Suprapubic skin (tissue), 4 donors: Measurements from ENCODE around the gene NT5C3B. TPM values are rescaled to one million over a fixed set of nuclear protein-coding genes. Genes with fewer than 3 reads are reported as not detected.
"Not testable (repeated sequence)": the region's sequence is repeated elsewhere in the genome, so short reads cannot be mapped to it uniquely, and the experiment has no call there.

Experiments
- DNase-seq, 2 donors: peaks; one replicate each; pipeline ENCODE4 v3.0.0-alpha.2; 2019; ENCODE audit warnings: low spot score in 2 of 2
- H3K27ac ChIP-seq: fragments of 200-600 bp; sonication (generic); one replicate; pipeline ENCODE4 v1.5.1; 2019
- H3K27me3 ChIP-seq: fragments of 200-600 bp; sonication (generic); one replicate; pipeline ENCODE4 v1.5.1; 2019
- H3K36me3 ChIP-seq: fragments of 200-600 bp; sonication (generic); one replicate; pipeline ENCODE4 v1.5.1; 2019
- H3K4me1 ChIP-seq: fragments of 200-600 bp; sonication (generic); one replicate; pipeline ENCODE4 v1.5.1; 2019
- H3K4me3 ChIP-seq: fragments of 200-600 bp; sonication (generic); one replicate; pipeline ENCODE4 v1.5.1; 2019; ENCODE audit warnings: mild to moderate bottlenecking
- H3K9me3 ChIP-seq: fragments of 200-600 bp; sonication (generic); one replicate; pipeline ENCODE4 v1.5.1; 2019
- CTCF ChIP-seq, 2 donors: fragments of 200-600 bp in 1 of 2; fragments of 450-650 bp in 1 of 2; sonication (generic) in 1 of 2; IDR thresholded peaks; one replicate each; pipeline ENCODE4 v1.5.1; 2016 to 2019; ENCODE audit warnings: antibody characterized with exemption in 2 of 2, mild to moderate bottlenecking in 1 of 2, moderate library complexity in 1 of 2
- EP300 ChIP-seq: sonication (generic); formaldehyde crosslinking; IDR thresholded peaks from one replicate; pipeline ENCODE4 v1.6.1; 2017; ENCODE audit warnings: antibody characterized with exemption
- POLR2A ChIP-seq, 2 donors: fragments of 450-650 bp; IDR thresholded peaks; one replicate each; pipeline ENCODE4 v1.6.1; 2017; ENCODE audit warnings: antibody characterized with exemption in 2 of 2, mild to moderate bottlenecking in 2 of 2, moderate library complexity in 2 of 2
- POLR2AphosphoS5 ChIP-seq, 3 donors: sonication (generic); formaldehyde crosslinking; IDR thresholded peaks; one replicate each; pipeline ENCODE4 v1.6.1; 2017; ENCODE audit warnings: antibody characterized with exemption in 3 of 3
- WGBS: methylation state at CpG from one replicate; pipeline ENCODE4 v1.1.5; 2018; 5-methylcytosine and 5-hydroxymethylcytosine counted together
- total RNA-seq, 4 donors: library from RNA; depleted of rRNA; stranded (reverse); fragments of >200 nt; gene quantifications; one replicate each; pipeline ENCODE4 v1.1.0, GENCODE V29; 2016

Gene NT5C3B
- 10 to 100 TPM; 21.6 to 41.2 (median 30.7) TPM for total RNA-seq

- no peaks in the 10 kb centered on the region for H3K9me3 ChIP-seq
- H3K36me3 ChIP-seq, result peaks cover 12% of the 10 kb centered on the region
- peaks cover 19% of the 10 kb centered on the region for H3K4me1 ChIP-seq
- peak within 1 kb of the TSS; percentile 75 for H3K27ac ChIP-seq
- no peaks in the 10 kb centered on the region for H3K27me3 ChIP-seq
- no peak for DNase-seq
- TF ChIP-seq POLR2A (IDR thresholded peaks at IDR 0.05) (no peak), CTCF (IDR thresholded peaks at IDR 0.05) (no peak), POLR2AphosphoS5 (IDR thresholded peaks at IDR 0.05) (no peak), EP300 (no peak)
- peak within 1 kb of the TSS; percentile 95 for H3K4me3 ChIP-seq
- WGBS, result 0% methylated on average over 11 of the region's 72 CpGs
Observed at GRCh38 chr17:41835800-41836549, at the start of gene NT5C3B. Gene NT5C3B, minus strand, starts transcription at chr17:41836232. Its CDS starts 39 bp downstream, at chr17:41836193.

DNA sequence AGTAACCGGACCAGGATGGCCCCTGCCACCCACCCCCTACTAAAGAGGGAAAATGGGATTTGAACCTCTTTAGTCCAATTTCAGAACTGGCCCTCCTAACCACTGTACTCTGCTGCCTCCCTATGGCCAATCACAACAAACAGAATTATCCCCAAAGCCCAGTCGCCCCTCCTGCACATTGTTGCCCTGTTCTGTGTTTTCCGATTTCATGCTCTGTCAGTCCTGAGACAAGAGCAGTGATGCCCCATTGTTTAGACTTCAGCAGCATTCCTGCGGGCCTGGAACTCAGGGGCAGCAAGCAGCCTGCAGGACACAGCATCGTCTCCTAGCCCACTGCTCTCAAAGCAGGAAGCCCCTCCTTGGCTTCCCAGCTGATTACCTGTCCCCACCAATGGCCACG, 49.7 kb upstream of the NT5C3B start:
- Histone ChIP-seq H3K9me3 (no peaks in the 10 kb centered on the region), H3K27ac (no peak overlapping the region), H3K4me1 (no peaks in the 10 kb centered on the region), H3K27me3 (no peaks in the 10 kb centered on the region), H3K4me3 (no peak overlapping the region), H3K36me3 (peaks cover 88% of the 10 kb centered on the region)
- TF ChIP-seq POLR2AphosphoS5 (IDR thresholded peaks at IDR 0.05) (no peak), CTCF (IDR thresholded peaks at IDR 0.05) (no peak)
- no peak for DNase-seq
- WGBS, result 85% methylated on average over 6 of the region's 6 CpGs

- TF ChIP-seq CTCF (IDR thresholded peaks at IDR 0.05) (no peak), EP300 (no peak), POLR2A (IDR thresholded peaks at IDR 0.05) (no peak), POLR2AphosphoS5 (IDR thresholded peaks at IDR 0.05) (no peak)
- no peaks in the 10 kb centered on the region for H3K4me1 ChIP-seq
- no peak overlapping the region for H3K4me3 ChIP-seq
- WGBS, result 90% methylated on average over 6 of the region's 6 CpGs
- H3K27me3 ChIP-seq, result no peaks in the 10 kb centered on the region
- DNase-seq, result no peak
- no peak overlapping the region for H3K27ac ChIP-seq
- peaks cover 74% of the 10 kb centered on the region for H3K36me3 ChIP-seq
- H3K9me3 ChIP-seq, result no peaks in the 10 kb centered on the region
Observed at GRCh38 chr17:41882756-41883155, 46.7 kb upstream of the NT5C3B start.

- H3K9me3 ChIP-seq, result no peaks in the 10 kb centered on the region
- 87% methylated on average over 4 of the region's 4 CpGs for WGBS
- H3K27ac ChIP-seq, result no peak overlapping the region
- peaks cover 64% of the 10 kb centered on the region for H3K36me3 ChIP-seq
- H3K27me3 ChIP-seq, result no peaks in the 10 kb centered on the region
- no peak for DNase-seq
- no peaks in the 10 kb centered on the region for H3K4me1 ChIP-seq
- no peak for TF ChIP-seq CTCF (IDR thresholded peaks at IDR 0.05)
- no peak for TF ChIP-seq POLR2AphosphoS5 (IDR thresholded peaks at IDR 0.05)
- no peak for TF ChIP-seq POLR2A (IDR thresholded peaks at IDR 0.05)
- TF ChIP-seq EP300, result no peak
- H3K4me3 ChIP-seq, result no peak overlapping the region
Observed at GRCh38 chr17:41880130-41880529, 44.1 kb upstream of the NT5C3B start.

DNA sequence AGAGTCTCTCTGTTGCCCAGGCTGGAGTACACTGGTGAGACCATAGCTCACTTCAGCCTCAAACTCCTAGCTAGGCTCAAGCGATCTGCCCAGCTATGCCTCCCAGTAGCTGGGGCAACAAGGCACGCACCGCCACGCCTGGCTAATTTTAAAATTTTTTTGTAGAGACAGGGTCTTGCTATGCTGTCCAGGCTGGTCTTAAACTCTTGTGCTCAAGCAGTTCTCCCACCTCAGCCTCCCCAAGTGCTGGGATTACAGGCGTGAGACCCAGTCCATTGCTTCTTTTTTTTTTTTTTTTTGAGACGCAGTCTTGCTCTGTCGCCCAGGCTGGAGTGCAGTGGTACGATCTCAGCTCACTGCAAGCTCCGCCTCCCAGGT, 38.2 kb upstream of the NT5C3B start:
- not testable (repeated sequence) for H3K4me3 ChIP-seq, H3K4me1 ChIP-seq, H3K27ac ChIP-seq, H3K9me3 ChIP-seq, H3K27me3 ChIP-seq, DNase-seq
- WGBS, result 95% methylated on average over 9 of the region's 9 CpGs
- peaks cover 83% of the 10 kb centered on the region for H3K36me3 ChIP-seq
